Nephron progenitor cell (in vitro differentiated cells): Measurements from ENCODE around the gene ST6GALNAC3.

ENCODE experiments used
- DNase-seq: peaks from one replicate; pipeline ENCODE4 v3.0.0; 2021
- H3K27ac Mint-ChIP-seq: 2 replicates; pipeline ENCODE4 v1.8.0; 2021; ENCODE audit warnings: mild to moderate bottlenecking, moderate library complexity, mixed read lengths
- H3K27me3 Mint-ChIP-seq: 2 replicates; pipeline ENCODE4 v1.8.0; 2021; ENCODE audit warnings: mild to moderate bottlenecking, low read depth, mixed read lengths; ENCODE audit not compliant: poor library complexity
- H3K36me3 Mint-ChIP-seq: 2 replicates; pipeline ENCODE4 v1.8.0; 2021; ENCODE audit warnings: low read depth, mixed read lengths
- H3K4me1 Mint-ChIP-seq: 2 replicates; pipeline ENCODE4 v1.8.0; 2021; ENCODE audit warnings: mixed read lengths
- H3K4me3 Mint-ChIP-seq: 2 replicates; pipeline ENCODE4 v1.8.0; 2021; ENCODE audit warnings: mild to moderate bottlenecking, moderate library complexity, mixed read lengths
- H3K9me3 Mint-ChIP-seq: 2 replicates; pipeline ENCODE4 v1.8.0; 2021; ENCODE audit warnings: mild to moderate bottlenecking, moderate library complexity, mixed read lengths
- TF ChIP-seq, protein P1 (sequence below): fragments of 200-600 bp; sonication (generic); IDR thresholded peaks from 2 replicates; pipeline ENCODE4 v1.5.0; 2021; ENCODE audit warnings: antibody characterized with exemption

ST6GALNAC3 gene

DNA sequence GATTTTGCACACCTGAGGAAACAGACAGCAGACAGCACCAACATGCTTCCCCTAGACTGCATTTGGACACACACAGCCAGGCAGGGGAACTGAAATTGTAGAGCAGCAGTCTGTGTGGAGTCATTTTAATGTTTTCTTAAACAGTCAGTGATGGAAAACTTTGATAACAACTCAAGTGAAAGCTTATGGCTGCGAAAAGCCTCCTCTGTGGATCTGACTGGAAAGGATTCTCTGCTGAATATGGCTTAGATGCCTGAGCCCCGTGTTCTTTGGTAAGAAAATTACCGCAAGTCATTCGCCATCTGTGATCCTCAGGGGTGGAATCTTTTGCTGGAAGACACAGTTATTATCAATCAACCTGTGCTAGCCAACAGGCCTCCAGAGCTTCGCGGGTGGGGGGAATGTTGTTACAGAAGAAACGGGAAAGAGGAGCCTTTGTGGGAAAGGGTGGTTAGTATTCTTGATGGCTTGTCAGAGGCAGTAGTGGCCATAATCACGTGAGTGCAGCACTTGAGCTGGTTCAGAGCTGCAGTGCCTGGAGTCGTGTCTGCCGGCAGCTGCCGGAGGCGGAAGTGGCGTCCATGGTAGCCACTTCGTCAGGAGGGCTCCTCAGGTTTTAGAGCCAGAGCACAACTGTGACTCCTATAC lies 204.7 kb downstream of the ST6GALNAC3 start:
- TF ChIP-seq, protein P1, sequence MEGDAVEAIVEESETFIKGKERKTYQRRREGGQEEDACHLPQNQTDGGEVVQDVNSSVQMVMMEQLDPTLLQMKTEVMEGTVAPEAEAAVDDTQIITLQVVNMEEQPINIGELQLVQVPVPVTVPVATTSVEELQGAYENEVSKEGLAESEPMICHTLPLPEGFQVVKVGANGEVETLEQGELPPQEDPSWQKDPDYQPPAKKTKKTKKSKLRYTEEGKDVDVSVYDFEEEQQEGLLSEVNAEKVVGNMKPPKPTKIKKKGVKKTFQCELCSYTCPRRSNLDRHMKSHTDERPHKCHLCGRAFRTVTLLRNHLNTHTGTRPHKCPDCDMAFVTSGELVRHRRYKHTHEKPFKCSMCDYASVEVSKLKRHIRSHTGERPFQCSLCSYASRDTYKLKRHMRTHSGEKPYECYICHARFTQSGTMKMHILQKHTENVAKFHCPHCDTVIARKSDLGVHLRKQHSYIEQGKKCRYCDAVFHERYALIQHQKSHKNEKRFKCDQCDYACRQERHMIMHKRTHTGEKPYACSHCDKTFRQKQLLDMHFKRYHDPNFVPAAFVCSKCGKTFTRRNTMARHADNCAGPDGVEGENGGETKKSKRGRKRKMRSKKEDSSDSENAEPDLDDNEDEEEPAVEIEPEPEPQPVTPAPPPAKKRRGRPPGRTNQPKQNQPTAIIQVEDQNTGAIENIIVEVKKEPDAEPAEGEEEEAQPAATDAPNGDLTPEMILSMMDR = no peak
- H3K9me3 Mint-ChIP-seq = no peaks in the 10 kb centered on the region
- H3K27me3 Mint-ChIP-seq = peaks cover 3% of the 10 kb centered on the region
- peak overlapping the region; percentile 98 for H3K27ac Mint-ChIP-seq
- peaks cover 42% of the 10 kb centered on the region for H3K4me1 Mint-ChIP-seq
- no peaks in the 10 kb centered on the region for H3K36me3 Mint-ChIP-seq
- no peak for DNase-seq
- no peak overlapping the region for H3K4me3 Mint-ChIP-seq

DNA sequence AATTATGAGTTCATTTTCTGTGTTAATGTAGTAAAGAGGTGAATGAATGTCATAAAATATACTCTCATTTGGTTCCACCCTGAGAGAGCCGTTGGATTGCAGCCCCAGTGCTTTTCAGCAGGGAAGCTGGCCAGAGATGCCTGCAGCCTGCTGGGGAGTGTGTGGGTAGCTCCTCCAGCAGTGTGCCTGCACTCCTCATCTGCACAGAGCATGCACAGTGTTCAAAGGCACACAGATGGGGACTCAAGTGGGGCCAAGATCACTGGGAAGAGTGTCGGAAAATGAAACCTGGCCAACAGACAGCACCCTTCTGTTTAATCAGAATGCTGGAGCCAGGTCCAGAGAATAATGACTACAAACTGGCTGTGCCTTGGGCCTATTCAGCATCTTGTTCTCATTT lies 206.8 kb downstream of the ST6GALNAC3 start:
- H3K4me1 Mint-ChIP-seq = peaks cover 53% of the 10 kb centered on the region
- H3K9me3 Mint-ChIP-seq = no peaks in the 10 kb centered on the region
- H3K27me3 Mint-ChIP-seq = peaks cover 3% of the 10 kb centered on the region
- no peak overlapping the region for H3K27ac Mint-ChIP-seq
- no peak overlapping the region for H3K4me3 Mint-ChIP-seq
- TF ChIP-seq, protein P1 = no peak
- no peak for DNase-seq
- H3K36me3 Mint-ChIP-seq = no peaks in the 10 kb centered on the region

DNA sequence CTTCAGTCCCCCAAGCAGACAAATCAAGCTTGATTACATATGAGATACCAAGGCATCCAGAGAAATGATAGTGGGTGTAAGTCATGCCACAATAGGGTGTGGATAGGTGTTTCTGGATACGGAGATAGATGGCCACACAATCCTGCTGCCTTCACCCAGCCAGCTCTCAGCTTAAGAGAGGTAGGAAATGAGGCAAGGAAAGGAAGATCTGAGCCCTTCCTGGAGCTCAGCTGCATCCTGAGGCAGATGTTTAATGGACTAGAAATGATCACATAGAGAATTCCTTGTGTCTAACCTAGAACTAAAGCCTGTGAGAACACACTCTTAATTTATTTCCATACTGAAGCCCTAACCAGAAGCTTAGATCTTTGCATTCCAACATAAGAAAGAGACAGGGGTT lies 210.3 kb downstream of the ST6GALNAC3 start:
- Mint-ChIP-seq H3K9me3 (no peaks in the 10 kb centered on the region), H3K4me3 (no peak overlapping the region), H3K27me3 (no peaks in the 10 kb centered on the region), H3K4me1 (peaks cover 45% of the 10 kb centered on the region), H3K27ac (no peak overlapping the region), H3K36me3 (no peaks in the 10 kb centered on the region)
- TF ChIP-seq, protein P1 = no peak
- DNase-seq = no peak

DNA sequence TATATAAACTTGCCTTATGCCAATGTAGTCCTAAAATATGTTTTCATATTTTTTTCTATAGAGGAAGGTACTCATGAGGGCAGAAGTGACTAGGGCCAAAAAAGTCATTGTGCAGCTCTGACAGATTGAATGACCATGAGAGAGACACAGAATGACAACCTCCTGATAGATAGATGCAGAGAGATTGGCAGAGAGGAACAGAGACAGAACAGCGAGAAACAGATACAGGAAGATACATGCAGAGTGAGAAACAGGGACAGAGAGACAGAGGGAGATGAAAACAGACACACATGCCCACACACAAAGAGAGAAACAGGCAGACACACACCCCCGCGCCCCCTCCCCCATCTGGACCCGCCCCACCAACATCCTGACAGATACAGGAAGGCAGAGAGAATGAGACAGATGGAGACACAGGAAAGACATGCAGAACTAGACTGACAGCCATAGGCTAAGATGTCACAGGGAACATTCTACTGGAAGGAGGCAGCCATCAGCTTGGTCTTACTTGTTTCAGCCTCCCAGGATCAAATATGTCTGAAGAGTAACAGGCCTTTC lies 211.1 kb downstream of the ST6GALNAC3 start:
- Mint-ChIP-seq H3K4me1 (peaks cover 47% of the 10 kb centered on the region), H3K4me3 (no peak overlapping the region), H3K27me3 (no peaks in the 10 kb centered on the region), H3K27ac (no peak overlapping the region), H3K9me3 (no peaks in the 10 kb centered on the region), H3K36me3 (no peaks in the 10 kb centered on the region)
- DNase-seq = no peak
- TF ChIP-seq, protein P1 = no peak

DNA sequence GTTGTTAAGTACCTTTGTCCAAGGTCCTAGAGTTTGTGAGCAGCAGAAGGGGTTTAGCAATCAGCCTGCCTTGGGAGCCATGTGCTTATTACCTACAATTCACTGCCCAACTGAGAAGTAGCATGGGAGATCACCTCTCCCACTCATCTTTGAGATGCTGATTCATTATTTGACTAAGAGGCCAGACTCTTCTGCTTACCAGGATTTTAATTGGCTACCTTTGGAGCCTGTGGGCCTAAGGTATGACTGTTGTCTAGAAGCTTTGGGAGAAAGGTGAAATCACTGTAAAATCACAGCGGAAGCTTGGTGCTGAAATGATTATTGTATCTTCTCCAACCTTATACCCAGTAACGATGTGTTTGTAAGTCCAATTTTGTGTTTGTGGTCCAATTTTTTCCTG lies 213.4 kb downstream of the ST6GALNAC3 start:
- Mint-ChIP-seq H3K4me1 (peaks cover 50% of the 10 kb centered on the region), H3K36me3 (no peaks in the 10 kb centered on the region), H3K9me3 (no peaks in the 10 kb centered on the region), H3K27me3 (no peaks in the 10 kb centered on the region), H3K27ac (no peak overlapping the region), H3K4me3 (no peak overlapping the region)
- TF ChIP-seq, protein P1 = no peak
- DNase-seq = no peak
